Prostate gland (tissue), 2 donors: Measurements from ENCODE around the gene CSHL1. TPM values are rescaled to one million over a fixed set of nuclear protein-coding genes. Genes with fewer than 3 reads are reported as not detected.

Source experiments
- DNase-seq: peaks from one replicate; pipeline ENCODE4 v3.0.0-alpha.2; 2019; ENCODE audit warnings: low spot score
- H3K27ac ChIP-seq, 2 donors: fragments of 200-600 bp; sonication (generic); 2 replicates each; pipeline ENCODE4 v1.5.1; 2017 to 2019
- H3K27me3 ChIP-seq: fragments of 200-600 bp; sonication (generic); replicated peaks from 2 replicates; pipeline ENCODE4 v1.5.1; 2019; ENCODE audit not compliant: insufficient read depth
- H3K36me3 ChIP-seq, 2 donors: fragments of 200-600 bp; sonication (generic); 1 replicate in 1 of 2; 2 replicates in 1 of 2; pipeline versions ENCODE4 v1.5.1 to v1.8.1; 2017 to 2019
- H3K4me1 ChIP-seq: fragments of 200-600 bp; sonication (generic); replicated peaks from 2 replicates; pipeline ENCODE4 v1.5.1; 2019
- H3K4me3 ChIP-seq, 2 donors: fragments of 200-600 bp; sonication (generic); 2 replicates each; pipeline ENCODE4 v1.5.1; 2017 to 2019
- H3K9me3 ChIP-seq: fragments of 200-600 bp; sonication (generic); 2 replicates; pipeline ENCODE4 v1.5.1; 2017
- POLR2A ChIP-seq: fragments of 450-650 bp; IDR thresholded peaks from one replicate; pipeline ENCODE4 v1.6.1; 2016; ENCODE audit warnings: antibody characterized with exemption, mild to moderate bottlenecking
- POLR2AphosphoS5 ChIP-seq: sonication (generic); formaldehyde crosslinking; IDR thresholded peaks from one replicate; pipeline ENCODE4 v1.6.1; 2017; ENCODE audit warnings: antibody characterized with exemption
- WGBS: methylation state at CpG from one replicate; pipeline ENCODE4 v1.1.5; 2018; 5-methylcytosine and 5-hydroxymethylcytosine counted together
- intact Hi-C: fragments of 100-400 bp; cut with DNase I; formaldehyde crosslinking; loops from one replicate; pipeline ENCODE4 v1.14.2; 2022
- total RNA-seq, 2 donors: library from RNA; depleted of rRNA; stranded (reverse); fragments of >200 nt; gene quantifications; one replicate each; pipeline ENCODE4 v1.1.0, GENCODE V29; 2016
- TF ChIP-seq, protein P1 (sequence below), 4 experiments: fragments of 200-600 bp in 2 of 4; fragments of 450-650 bp in 2 of 4; sonication (generic) in 2 of 4; IDR thresholded peaks; 1 replicate in 3 of 4; 2 replicates in 1 of 4; pipeline ENCODE4 v1.5.1; 2016 to 2019; ENCODE audit warnings: antibody characterized with exemption in 4 of 4, mild to moderate bottlenecking in 2 of 4, moderate library complexity in 2 of 4

CSHL1 gene
- total RNA-seq, 2 donors from 2014 or later, result 0.34 TPM; not detected in 1

DNA sequence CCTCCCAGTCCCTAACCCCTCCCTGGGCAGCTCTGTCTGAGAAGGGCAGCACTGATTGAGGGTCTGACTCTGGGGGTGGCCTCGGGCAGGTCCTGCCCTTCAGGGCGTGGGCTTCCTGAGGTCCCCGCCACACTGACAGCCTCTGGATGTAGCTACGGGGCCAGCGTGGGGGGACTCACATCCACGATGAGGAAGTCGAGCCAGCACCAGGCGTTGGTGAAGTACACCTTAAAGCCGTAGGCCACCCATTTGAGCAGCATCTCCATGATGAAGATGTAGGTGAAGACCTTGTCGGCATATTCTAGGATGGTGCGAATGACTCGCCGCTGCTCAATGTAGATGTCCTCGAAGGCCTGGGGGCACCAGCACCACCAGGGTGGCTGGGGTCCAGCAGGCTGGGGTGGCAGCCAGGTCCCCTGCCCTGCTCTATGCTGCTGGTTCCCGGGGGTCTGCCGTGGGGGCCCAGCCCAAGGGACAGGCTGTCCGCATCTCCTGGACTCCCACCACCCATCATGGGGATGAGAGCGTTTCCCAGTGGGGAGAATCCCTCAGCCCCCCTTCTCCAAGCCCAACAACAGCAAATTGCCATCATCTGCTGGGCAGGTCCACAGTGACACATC lies 36.8 kb upstream of the CSHL1 start:
- 87% methylated on average over 18 of the region's 18 CpGs for WGBS
- Histone ChIP-seq H3K36me3 (no peaks in the 10 kb centered on the region), H3K4me1 (no peaks in the 10 kb centered on the region), H3K27ac (no peak overlapping the region), H3K4me3 (no peak overlapping the region), H3K27me3 (no peaks in the 10 kb centered on the region), H3K9me3 (no peaks in the 10 kb centered on the region)
- DNase-seq, result no peak
- TF ChIP-seq, protein P1, sequence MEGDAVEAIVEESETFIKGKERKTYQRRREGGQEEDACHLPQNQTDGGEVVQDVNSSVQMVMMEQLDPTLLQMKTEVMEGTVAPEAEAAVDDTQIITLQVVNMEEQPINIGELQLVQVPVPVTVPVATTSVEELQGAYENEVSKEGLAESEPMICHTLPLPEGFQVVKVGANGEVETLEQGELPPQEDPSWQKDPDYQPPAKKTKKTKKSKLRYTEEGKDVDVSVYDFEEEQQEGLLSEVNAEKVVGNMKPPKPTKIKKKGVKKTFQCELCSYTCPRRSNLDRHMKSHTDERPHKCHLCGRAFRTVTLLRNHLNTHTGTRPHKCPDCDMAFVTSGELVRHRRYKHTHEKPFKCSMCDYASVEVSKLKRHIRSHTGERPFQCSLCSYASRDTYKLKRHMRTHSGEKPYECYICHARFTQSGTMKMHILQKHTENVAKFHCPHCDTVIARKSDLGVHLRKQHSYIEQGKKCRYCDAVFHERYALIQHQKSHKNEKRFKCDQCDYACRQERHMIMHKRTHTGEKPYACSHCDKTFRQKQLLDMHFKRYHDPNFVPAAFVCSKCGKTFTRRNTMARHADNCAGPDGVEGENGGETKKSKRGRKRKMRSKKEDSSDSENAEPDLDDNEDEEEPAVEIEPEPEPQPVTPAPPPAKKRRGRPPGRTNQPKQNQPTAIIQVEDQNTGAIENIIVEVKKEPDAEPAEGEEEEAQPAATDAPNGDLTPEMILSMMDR (IDR thresholded peaks at IDR 0.05), result no peak
- TF ChIP-seq POLR2AphosphoS5 (no peak), POLR2A (no peak)
- intact Hi-C loops, result no loop called here

DNA sequence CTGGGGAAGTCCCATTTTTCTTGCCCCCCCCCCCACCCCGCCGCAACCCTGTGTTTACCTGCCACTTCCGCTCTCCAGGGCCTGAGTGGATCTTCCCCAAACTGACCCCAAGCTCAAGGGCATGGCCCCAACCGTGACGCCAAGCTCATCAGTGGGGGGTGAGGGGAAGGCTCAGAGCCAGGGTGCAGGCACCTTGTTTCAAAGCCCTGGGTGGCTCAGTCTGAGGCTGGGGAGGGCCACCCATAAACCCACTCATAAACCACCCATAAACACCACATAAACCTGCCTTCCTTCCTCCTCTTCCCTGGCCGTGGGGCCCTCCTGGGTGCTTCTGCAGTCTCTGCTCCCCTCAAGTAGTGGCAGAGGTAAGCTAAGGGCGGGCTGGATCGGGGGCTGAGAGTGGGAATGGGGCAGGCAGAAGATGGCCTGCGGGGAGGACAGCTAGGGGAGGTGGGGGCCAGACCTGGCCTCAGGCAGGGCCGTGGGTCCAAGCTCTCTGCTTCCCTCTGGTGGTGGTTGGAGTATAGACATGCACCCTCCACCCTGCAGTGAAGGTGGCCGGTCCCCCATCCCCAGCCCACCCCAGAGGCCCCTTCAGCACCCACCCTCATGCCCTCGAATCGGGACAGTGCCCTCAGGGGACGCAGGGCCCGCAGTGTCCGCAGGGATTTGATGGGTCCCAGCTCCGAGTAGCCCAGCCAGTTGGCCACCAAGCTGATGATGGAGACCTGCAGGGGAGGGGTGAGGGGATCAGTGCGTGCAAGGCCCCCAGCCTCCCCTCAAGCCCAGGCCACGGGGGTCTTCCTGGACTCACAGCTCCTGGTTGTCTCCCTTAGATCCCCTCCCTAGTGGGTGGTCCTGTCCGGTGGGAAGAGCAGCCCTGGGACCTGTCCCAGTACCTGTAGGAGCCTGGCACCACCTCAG lies 35.6 kb upstream of the CSHL1 start:
- H3K4me3 ChIP-seq, result no peak overlapping the region
- DNase-seq, result peak; percentile 15
- H3K4me1 ChIP-seq, result no peaks in the 10 kb centered on the region
- H3K27ac ChIP-seq, result no peak overlapping the region
- TF ChIP-seq, protein P1 (IDR thresholded peaks at IDR 0.05), result peak; percentile 53 to 68 (median 57)
- TF ChIP-seq POLR2AphosphoS5 (no peak), POLR2A (no peak)
- no peaks in the 10 kb centered on the region for H3K36me3 ChIP-seq
- no peaks in the 10 kb centered on the region for H3K27me3 ChIP-seq
- H3K9me3 ChIP-seq, result no peaks in the 10 kb centered on the region
- 41% methylated on average over 20 of the region's 20 CpGs for WGBS
- intact Hi-C loops, result no loop called here

DNA sequence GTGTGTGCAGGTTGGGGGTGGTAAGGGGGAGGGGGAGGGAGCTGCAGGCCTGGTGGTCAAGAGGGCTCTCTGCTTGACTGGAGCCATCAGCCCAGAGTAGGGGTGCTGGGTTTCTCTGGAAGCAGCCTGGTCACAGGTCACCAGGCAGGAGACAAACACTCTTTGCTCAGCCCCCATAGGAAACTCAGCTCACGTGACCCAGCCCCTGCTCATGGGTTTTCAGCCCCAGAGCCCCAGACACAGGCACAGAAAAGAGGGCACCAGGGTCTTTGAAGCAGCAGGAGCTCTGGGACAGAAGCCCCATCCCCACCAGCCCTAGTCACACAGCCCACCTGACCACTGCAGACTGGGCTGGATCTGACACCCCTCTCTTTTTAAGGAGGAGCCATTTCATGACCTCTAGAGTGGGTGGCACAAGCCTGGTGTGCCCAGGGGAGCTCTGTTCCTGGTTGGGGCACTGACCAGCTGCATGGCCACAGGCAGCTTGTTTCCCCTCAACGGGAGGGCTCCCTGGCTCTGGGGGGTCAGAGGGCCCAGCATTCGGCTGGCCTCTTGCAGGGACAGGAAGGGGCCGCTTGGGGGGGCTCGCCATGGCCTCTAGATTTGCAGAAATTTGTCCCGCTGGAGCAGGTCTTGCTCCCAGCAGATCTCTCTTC lies 34.9 kb upstream of the CSHL1 start:
- WGBS, result 76% methylated on average over 6 of the region's 6 CpGs
- H3K4me3 ChIP-seq, result no peak overlapping the region
- H3K9me3 ChIP-seq, result no peaks in the 10 kb centered on the region
- no peaks in the 10 kb centered on the region for H3K4me1 ChIP-seq
- H3K27me3 ChIP-seq, result no peaks in the 10 kb centered on the region
- no peak overlapping the region for H3K27ac ChIP-seq
- H3K36me3 ChIP-seq, result no peaks in the 10 kb centered on the region
- no peak for DNase-seq
- TF ChIP-seq POLR2AphosphoS5 (no peak), POLR2A (no peak)
- TF ChIP-seq, protein P1 (IDR thresholded peaks at IDR 0.05), result no peak
- intact Hi-C loops, result no loop called here

DNA sequence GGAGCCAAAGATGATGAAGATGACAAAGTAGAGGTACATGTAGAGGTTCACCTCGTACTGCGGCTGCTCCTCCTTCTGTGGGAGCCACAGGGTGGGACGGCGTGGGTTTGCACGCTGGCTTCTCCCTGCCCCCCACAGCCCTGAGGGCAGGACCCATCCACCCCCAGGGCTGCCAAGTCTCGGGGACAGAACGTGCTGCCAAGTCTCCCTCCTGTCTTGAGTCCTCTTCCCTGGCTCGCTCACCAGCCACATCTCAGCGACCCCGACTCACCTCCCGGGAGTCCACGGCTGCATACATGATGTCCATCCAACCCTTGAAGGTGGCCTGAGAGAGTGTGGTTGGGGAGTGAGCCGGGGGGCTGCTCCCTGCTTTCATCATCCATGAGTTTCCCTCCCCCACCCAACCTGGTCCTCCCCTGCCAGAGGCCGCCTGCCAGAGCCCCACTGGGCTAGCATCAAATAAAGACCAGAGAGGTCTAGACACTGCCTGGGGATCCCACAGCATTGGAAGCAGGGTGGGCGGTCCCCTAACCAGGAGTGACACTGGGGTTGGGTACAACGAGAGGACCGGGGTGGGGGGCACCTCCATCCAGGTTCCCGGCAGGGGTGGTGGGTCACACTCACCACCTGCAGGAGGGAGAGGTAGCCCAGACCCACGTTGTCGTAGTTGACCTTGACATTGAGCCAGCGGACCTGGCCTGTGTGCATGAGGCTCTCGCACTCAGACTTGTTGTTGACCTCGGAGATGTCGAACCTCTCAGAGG lies 33.9 kb upstream of the CSHL1 start:
- Histone ChIP-seq H3K36me3 (no peaks in the 10 kb centered on the region), H3K9me3 (no peaks in the 10 kb centered on the region), H3K4me1 (no peaks in the 10 kb centered on the region), H3K27me3 (no peaks in the 10 kb centered on the region), H3K4me3 (no peak overlapping the region), H3K27ac (no peak overlapping the region)
- WGBS, result 78% methylated on average over 24 of the region's 24 CpGs
- intact Hi-C loops, result no loop called here
- TF ChIP-seq, protein P1 (IDR thresholded peaks at IDR 0.05), result no peak
- no peak for TF ChIP-seq POLR2AphosphoS5
- TF ChIP-seq POLR2A, result no peak
- no peak for DNase-seq
